SH-SY5Y (cell line): ENCODE data around the gene TPM1.

Experiments
- GATA2 ChIP-seq: IDR thresholded peaks from 2 replicates; pipeline ENCODE4 v1.6.1; 2011; ENCODE audit warnings: mild to moderate bottlenecking, low read depth, low read length
- GATA3 ChIP-seq: IDR thresholded peaks from 2 replicates; pipeline ENCODE4 v1.6.1; 2011; ENCODE audit warnings: low read depth, mild to moderate bottlenecking, low read length, moderate library complexity

DNA sequence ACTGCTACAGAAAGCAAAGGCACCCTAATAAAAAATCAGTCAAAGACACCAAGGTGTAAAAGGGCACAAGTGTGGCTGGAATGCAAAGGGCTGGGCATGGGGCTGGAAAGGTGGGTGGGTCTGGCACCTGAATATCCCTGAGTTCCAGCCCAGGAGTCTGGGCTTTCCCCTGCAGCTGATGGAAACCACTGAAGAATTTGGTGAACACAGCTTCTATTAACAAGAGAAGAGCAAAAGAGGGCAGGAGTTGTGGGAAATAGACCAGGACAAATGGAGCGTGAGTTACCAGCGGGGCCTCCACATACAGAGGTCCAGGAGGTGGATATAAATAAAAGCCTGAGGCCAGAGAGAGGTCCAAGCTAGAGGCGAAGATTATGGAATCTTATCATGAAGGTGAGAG is 45.1 kb upstream of the TPM1 start:
- TF ChIP-seq GATA2 (no peak), GATA3 (no peak)
